Putamen (tissue), 1 donor: ENCODE results near the gene SOX3.

Experiments used
- DNase-seq: peaks from one replicate; pipeline ENCODE4 v3.0.0-alpha.2; 2016; ENCODE audit warnings: low spot score

SOX3 gene

GRCh38 chrX:140495739-140496138, 9.1 kb downstream of the SOX3 start:
- no peak for DNase-seq

- DNase-seq = no peak
Observed at GRCh38 chrX:140492066-140492994, 12.5 kb downstream of the SOX3 start.

- DNase-seq = no peak
Observed at GRCh38 chrX:140480765-140481164, 24.1 kb downstream of the SOX3 start.

- DNase-seq = no peak
Observed at GRCh38 chrX:140477987-140478386, 26.9 kb downstream of the SOX3 start.

- DNase-seq = no peak
Observed at GRCh38 chrX:140475025-140475424, 29.8 kb downstream of the SOX3 start.

- DNase-seq = no peak
Observed at GRCh38 chrX:140467211-140467610, 37.7 kb downstream of the SOX3 start.
